GM23338 (cell line): ENCODE results near the gene OBP2A.

Experiments
- EZH2 ChIP-seq: fragments of 200-600 bp; sonication (generic); IDR thresholded peaks from one replicate; pipeline ENCODE4 v1.8.0; 2017; ENCODE audit warnings: antibody characterized with exemption, mild to moderate bottlenecking, low read depth; ENCODE audit not compliant: unreplicated experiment
- EZH2phosphoT487 ChIP-seq: fragments of 200-600 bp; sonication (generic); IDR thresholded peaks from one replicate; pipeline ENCODE4 v1.8.1; 2018; ENCODE audit warnings: antibody characterized with exemption; ENCODE audit not compliant: unreplicated experiment
- JUNB ChIP-seq: IDR thresholded peaks from one replicate; pipeline ENCODE4 v1.6.1; 2016; ENCODE audit warnings: antibody characterized with exemption; ENCODE audit not compliant: unreplicated experiment
- NANOG ChIP-seq: IDR thresholded peaks from 2 replicates; pipeline ENCODE4 v1.6.1; 2016; ENCODE audit warnings: antibody characterized with exemption, borderline replicate concordance
- POLR2AphosphoS5 ChIP-seq: IDR thresholded peaks from 2 replicates; pipeline ENCODE4 v1.6.1; 2016; ENCODE audit warnings: antibody characterized with exemption, low read depth
- STAT1 ChIP-seq: IDR thresholded peaks from one replicate; pipeline ENCODE4 v1.6.1; 2016; ENCODE audit warnings: antibody characterized with exemption; ENCODE audit not compliant: unreplicated experiment
- ZNF114 ChIP-seq: fragments of 250-450 bp; sonication (Bioruptor Pico); IDR thresholded peaks from 2 replicates; pipeline ENCODE4 v1.5.0; 2020; ENCODE audit warnings: mild to moderate bottlenecking, moderate library complexity
- ZNF331 ChIP-seq: fragments of 250-450 bp; sonication (Bioruptor Pico); IDR thresholded peaks from 2 replicates; pipeline ENCODE4 v1.5.0; 2020; ENCODE audit warnings: low read depth, mild to moderate bottlenecking, moderate library complexity
- TF ChIP-seq, protein P1 (sequence below), 2 experiments: fragments of 200-600 bp in 1 of 2; sonication (generic) in 1 of 2; conservative IDR thresholded peaks; 2 replicates each; pipeline versions ENCODE4 v1.5.1 to v1.6.1; 2016 to 2017; ENCODE audit warnings: antibody characterized with exemption in 2 of 2, low read depth in 2 of 2, mild to moderate bottlenecking in 2 of 2, moderate library complexity in 1 of 2
- TF ChIP-seq, protein P2 (sequence below): IDR thresholded peaks from one replicate; pipeline ENCODE4 v1.6.1; 2018; ENCODE audit warnings: antibody characterized with exemption; ENCODE audit not compliant: unreplicated experiment
- TF ChIP-seq, protein P3 (sequence below): IDR thresholded peaks from 2 replicates; pipeline ENCODE4 v1.6.1; 2016; ENCODE audit warnings: antibody characterized with exemption

GRCh38 chr9:135524130-135524861 is 21.6 kb upstream of the OBP2A start:
- TF ChIP-seq, protein P1, sequence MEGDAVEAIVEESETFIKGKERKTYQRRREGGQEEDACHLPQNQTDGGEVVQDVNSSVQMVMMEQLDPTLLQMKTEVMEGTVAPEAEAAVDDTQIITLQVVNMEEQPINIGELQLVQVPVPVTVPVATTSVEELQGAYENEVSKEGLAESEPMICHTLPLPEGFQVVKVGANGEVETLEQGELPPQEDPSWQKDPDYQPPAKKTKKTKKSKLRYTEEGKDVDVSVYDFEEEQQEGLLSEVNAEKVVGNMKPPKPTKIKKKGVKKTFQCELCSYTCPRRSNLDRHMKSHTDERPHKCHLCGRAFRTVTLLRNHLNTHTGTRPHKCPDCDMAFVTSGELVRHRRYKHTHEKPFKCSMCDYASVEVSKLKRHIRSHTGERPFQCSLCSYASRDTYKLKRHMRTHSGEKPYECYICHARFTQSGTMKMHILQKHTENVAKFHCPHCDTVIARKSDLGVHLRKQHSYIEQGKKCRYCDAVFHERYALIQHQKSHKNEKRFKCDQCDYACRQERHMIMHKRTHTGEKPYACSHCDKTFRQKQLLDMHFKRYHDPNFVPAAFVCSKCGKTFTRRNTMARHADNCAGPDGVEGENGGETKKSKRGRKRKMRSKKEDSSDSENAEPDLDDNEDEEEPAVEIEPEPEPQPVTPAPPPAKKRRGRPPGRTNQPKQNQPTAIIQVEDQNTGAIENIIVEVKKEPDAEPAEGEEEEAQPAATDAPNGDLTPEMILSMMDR (conservative IDR thresholded peaks at IDR 0.05; ENCODE audit: low read depth in 2 of 2): no peak
- TF ChIP-seq POLR2AphosphoS5: no peak
- no peak for TF ChIP-seq EZH2phosphoT487
- TF ChIP-seq, protein P2, sequence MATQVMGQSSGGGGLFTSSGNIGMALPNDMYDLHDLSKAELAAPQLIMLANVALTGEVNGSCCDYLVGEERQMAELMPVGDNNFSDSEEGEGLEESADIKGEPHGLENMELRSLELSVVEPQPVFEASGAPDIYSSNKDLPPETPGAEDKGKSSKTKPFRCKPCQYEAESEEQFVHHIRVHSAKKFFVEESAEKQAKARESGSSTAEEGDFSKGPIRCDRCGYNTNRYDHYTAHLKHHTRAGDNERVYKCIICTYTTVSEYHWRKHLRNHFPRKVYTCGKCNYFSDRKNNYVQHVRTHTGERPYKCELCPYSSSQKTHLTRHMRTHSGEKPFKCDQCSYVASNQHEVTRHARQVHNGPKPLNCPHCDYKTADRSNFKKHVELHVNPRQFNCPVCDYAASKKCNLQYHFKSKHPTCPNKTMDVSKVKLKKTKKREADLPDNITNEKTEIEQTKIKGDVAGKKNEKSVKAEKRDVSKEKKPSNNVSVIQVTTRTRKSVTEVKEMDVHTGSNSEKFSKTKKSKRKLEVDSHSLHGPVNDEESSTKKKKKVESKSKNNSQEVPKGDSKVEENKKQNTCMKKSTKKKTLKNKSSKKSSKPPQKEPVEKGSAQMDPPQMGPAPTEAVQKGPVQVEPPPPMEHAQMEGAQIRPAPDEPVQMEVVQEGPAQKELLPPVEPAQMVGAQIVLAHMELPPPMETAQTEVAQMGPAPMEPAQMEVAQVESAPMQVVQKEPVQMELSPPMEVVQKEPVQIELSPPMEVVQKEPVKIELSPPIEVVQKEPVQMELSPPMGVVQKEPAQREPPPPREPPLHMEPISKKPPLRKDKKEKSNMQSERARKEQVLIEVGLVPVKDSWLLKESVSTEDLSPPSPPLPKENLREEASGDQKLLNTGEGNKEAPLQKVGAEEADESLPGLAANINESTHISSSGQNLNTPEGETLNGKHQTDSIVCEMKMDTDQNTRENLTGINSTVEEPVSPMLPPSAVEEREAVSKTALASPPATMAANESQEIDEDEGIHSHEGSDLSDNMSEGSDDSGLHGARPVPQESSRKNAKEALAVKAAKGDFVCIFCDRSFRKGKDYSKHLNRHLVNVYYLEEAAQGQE: no peak
- TF ChIP-seq JUNB: no peak
- no peak for TF ChIP-seq EZH2
- TF ChIP-seq ZNF114 (CRISPR knock-in tag): no peak
- TF ChIP-seq ZNF331 (CRISPR knock-in tag): no peak
- TF ChIP-seq NANOG: no peak
- TF ChIP-seq, protein P3, sequence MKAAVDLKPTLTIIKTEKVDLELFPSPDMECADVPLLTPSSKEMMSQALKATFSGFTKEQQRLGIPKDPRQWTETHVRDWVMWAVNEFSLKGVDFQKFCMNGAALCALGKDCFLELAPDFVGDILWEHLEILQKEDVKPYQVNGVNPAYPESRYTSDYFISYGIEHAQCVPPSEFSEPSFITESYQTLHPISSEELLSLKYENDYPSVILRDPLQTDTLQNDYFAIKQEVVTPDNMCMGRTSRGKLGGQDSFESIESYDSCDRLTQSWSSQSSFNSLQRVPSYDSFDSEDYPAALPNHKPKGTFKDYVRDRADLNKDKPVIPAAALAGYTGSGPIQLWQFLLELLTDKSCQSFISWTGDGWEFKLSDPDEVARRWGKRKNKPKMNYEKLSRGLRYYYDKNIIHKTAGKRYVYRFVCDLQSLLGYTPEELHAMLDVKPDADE: no peak
- TF ChIP-seq STAT1: no peak
